ENCODE measurements around the gene WDR76.

The WDR76 gene

DNA sequence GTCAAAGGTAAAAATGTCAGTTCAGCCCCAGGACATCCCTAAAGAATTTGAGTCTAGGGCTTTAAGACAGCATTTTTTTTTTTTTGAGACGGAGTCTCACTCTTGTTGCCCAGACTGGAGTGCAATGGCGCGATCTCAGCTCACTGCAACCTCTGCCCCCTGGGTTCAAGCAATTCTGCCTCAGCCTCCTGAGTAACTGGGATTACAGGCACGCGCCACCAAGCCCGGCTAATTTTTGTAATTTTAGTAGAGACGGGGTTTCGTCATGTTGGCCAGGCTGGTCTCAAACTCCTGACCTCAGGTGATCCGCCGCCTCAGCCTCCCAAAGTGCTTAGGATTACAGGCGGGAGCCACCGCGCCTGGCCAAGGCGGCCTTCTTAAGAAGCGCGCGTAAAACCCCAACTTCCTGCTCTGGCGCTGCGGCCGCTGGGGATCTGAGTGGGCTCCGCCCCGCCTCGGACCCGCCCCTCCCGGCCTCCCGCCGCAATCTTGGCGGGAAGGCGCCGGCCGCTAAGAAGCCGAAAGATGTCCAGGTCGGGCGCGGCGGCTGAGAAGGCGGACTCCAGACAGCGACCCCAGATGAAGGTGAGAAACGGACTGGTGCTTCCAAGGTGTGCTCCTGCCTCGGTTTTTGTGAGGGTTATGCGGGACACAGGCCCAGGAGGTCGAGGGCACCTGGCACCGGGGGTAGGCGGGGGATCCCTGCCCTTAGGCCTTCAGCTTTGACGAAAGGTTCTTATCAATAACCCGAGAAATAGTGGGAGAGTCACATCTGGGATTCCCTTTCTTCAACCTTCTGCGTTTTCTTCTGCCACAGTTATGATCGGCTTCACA, at the start of gene WDR76:
WDR76 (plus strand) TSS at position 495 of the 834 bp plus-strand sequence; CDS start at position 526, 31 bp downstream.
- peak within 1 kb of the TSS; percentile 63 for H3K9ac ChIP-seq (ENCODE audit: low read length)
- no peaks in the 10 kb centered on the region for H3K36me3 ChIP-seq (ENCODE audit: control insufficient read depth, insufficient read depth, low read length)
- no peaks in the 10 kb centered on the region for H3K27me3 ChIP-seq (ENCODE audit: control insufficient read depth, insufficient read depth, low read length)
- H3K4me1 ChIP-seq (ENCODE audit: control insufficient read depth, insufficient read depth, low read length) = peaks cover 15% of the 10 kb centered on the region
- H3K9me3 ChIP-seq (ENCODE audit: control insufficient read depth, low read length) = no peaks in the 10 kb centered on the region
- H3K4me3 ChIP-seq (ENCODE audit: low read length) = peak within 1 kb of the TSS; percentile 47

DNA sequence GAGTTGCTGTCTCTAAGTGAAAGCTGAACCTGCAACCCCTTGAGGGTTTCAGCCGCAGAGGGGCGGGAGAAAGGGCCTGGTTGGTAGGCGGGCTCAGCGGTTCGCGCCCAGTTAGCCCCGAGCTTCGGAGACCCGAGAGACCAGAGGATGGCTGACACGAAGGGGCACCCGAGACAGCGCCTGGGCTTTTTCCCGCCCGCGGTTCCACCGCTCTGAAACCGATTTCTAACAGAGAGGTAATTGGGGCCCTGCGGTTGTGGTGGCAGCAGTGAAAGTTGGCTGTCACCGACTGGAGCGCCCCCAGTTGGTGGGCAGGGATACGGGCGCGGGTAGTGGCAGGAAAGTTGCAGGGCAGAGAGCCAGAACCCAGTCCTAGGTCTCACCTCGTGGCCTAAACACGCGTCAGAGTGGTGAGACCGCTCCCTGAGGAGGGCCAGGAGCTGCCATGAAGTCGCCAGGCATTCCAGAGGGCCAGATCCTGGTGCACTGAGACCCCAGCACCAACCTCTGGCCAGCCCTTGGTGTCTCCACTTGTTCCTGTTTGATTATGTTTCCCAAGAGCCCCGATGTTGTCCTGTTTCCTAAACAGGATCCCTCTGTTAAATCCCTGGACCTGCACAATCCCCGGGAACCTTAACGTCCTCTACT, 49.4 kb upstream of the WDR76 start:
- Histone ChIP-seq H3K4me1 (ENCODE audit: control insufficient read depth, insufficient read depth, low read length) (peaks cover 10% of the 10 kb centered on the region), H3K36me3 (ENCODE audit: control insufficient read depth, insufficient read depth, low read length) (peaks cover under 1% of the 10 kb centered on the region), H3K9ac (ENCODE audit: low read length) (peak overlapping the region; percentile 84), H3K4me3 (ENCODE audit: low read length) (peak overlapping the region; percentile 91), H3K27me3 (ENCODE audit: control insufficient read depth, insufficient read depth, low read length) (no peaks in the 10 kb centered on the region), H3K9me3 (ENCODE audit: control insufficient read depth, low read length) (no peaks in the 10 kb centered on the region)

DNA sequence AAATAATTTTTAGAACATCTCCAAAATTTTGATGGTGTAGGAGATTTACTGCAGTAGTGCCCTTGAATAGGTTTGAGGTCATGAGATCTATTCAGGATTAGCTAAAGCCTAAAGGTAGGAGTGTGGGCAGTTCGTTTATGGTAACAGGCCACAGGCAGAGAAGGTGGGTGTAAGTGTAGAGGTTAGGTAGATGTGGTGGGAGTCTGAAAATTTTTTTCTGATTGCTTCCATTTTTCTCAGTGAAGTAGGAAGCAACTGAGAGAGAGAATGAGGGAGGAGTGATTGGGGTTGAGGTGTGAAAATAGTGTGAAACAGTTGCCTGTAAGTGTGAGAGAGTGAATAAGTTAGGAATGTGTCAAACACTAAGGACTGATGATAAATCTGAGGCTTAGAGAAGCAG, 47.8 kb upstream of the WDR76 start:
- Histone ChIP-seq H3K27me3 (ENCODE audit: control insufficient read depth, insufficient read depth, low read length) (no peaks in the 10 kb centered on the region), H3K36me3 (ENCODE audit: control insufficient read depth, insufficient read depth, low read length) (no peaks in the 10 kb centered on the region), H3K9ac (ENCODE audit: low read length) (no peak overlapping the region), H3K4me3 (ENCODE audit: low read length) (no peak overlapping the region), H3K4me1 (ENCODE audit: control insufficient read depth, insufficient read depth, low read length) (peaks cover 10% of the 10 kb centered on the region), H3K9me3 (ENCODE audit: control insufficient read depth, low read length) (no peaks in the 10 kb centered on the region)

DNA sequence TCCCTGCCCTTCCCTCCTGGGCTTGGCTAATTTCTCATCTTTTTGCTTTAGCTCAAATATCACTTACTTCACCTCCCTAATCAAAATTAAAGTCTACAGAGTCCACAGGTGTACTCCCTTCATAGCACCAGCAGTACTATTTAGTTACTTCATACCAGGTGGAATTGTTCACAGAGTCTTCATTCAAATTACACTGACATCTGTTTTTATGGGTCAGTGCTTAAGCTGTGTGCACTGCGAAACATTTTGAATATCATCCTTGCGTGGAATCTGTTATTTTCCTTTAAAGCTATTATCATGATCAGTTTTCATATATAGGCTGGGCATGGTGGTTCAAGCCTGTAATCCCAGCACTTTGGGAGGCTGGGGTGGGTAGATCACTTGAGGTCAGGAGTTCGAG, 37.4 kb upstream of the WDR76 start:
- Histone ChIP-seq H3K27me3 (ENCODE audit: control insufficient read depth, insufficient read depth, low read length) (no peaks in the 10 kb centered on the region), H3K9me3 (ENCODE audit: control insufficient read depth, low read length) (no peaks in the 10 kb centered on the region), H3K4me3 (ENCODE audit: low read length) (no peak overlapping the region), H3K9ac (ENCODE audit: low read length) (no peak overlapping the region), H3K4me1 (ENCODE audit: control insufficient read depth, insufficient read depth, low read length) (peaks cover 18% of the 10 kb centered on the region), H3K36me3 (ENCODE audit: control insufficient read depth, insufficient read depth, low read length) (peaks cover under 1% of the 10 kb centered on the region)

DNA sequence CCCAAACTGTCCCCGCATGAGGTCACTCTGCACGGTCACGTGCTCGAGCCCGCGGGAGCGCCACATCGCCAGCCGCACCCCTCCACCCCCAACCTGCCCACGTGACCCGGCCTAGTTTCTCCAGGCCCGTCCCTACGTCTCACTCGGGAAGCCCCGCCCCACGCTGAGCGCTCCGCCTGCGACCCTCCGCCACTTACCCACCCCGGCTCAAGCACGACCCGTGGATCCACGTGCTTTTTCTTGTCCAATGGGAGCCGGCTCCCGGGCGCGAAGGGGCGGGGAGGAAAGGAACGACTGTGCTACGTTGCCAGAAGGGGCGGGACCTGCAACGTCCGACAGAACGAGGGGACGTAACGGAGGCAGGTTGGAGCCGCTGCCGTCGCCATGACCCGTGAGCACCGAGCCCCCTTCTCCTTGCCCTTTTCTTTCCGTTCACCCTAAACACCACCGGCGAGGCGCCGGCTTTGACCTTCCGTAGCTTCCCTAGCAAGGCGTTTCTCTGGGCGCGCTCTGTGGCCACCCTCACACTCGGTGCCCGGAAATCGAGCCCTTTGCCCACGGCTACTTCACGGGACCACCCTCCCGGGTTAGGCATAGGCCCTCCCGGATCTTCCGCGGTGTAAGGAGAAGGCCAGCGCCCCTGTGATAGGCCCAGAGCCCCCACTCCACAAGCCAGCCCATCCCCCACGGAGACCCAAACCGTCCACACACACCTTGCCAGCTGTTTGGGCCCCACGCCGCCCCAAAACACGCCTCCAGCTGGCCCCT, 34.6 kb upstream of the WDR76 start, which contains the start of gene SERF2:
SERF2 (plus strand) TSS at position 328 of the 768 bp plus-strand sequence; CDS start at position 385, 57 bp downstream.
- Histone ChIP-seq H3K4me3 (ENCODE audit: low read length) (peak within 1 kb of the TSS; percentile 100), H3K9ac (ENCODE audit: low read length) (peak within 1 kb of the TSS; percentile 100), H3K36me3 (ENCODE audit: control insufficient read depth, insufficient read depth, low read length) (peaks cover 16% of the 10 kb centered on the region)

DNA sequence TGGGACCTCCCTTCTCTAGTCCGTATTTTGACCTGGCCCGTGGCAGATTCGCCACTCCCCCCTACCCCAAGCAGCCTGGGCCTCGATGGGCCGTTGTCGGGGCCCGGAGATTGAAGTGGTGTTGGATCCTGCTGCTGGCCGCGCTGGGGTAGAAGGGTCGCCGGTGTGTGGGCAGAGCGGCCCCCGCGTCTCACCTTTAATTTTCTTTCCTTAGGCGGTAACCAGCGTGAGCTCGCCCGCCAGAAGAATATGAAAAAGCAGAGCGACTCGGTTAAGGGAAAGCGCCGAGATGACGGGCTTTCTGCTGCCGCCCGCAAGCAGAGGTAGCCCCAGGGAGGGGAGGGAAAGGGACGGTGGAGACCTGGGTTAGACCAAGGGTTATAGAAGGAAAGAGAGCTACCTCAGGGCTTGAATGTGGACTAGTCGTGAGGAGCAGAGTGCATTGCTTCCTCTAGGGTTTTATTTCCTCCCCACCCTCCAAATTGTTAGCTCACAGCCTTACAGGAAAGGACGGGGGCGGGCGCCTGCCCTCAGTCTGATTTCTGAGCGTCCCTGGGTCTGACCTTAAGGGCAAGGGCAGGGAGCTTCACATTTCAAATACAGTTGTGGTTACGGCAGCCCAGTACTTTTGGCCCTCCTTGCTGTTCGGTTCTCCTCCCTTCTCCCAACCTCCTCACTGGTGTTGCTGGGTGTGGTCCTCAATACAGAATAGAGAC, 33.9 kb upstream of the WDR76 start:
- H3K4me3 ChIP-seq (ENCODE audit: low read length) = peak overlapping the region; percentile 100
- peaks cover 16% of the 10 kb centered on the region for H3K36me3 ChIP-seq (ENCODE audit: control insufficient read depth, insufficient read depth, low read length)
- H3K9me3 ChIP-seq (ENCODE audit: control insufficient read depth, low read length) = no peaks in the 10 kb centered on the region
- peaks cover 36% of the 10 kb centered on the region for H3K4me1 ChIP-seq (ENCODE audit: control insufficient read depth, insufficient read depth, low read length)
- peak overlapping the region; percentile 100 for H3K9ac ChIP-seq (ENCODE audit: low read length)
- no peaks in the 10 kb centered on the region for H3K27me3 ChIP-seq (ENCODE audit: control insufficient read depth, insufficient read depth, low read length)

More for the DNA sequence above, 34.6 kb upstream of the WDR76 start, which contains the start of gene SERF2:
- no peaks in the 10 kb centered on the region for H3K9me3 ChIP-seq (ENCODE audit: control insufficient read depth, low read length)
- no peaks in the 10 kb centered on the region for H3K27me3 ChIP-seq (ENCODE audit: control insufficient read depth, insufficient read depth, low read length)
- peaks cover 31% of the 10 kb centered on the region for H3K4me1 ChIP-seq (ENCODE audit: control insufficient read depth, insufficient read depth, low read length)

DNA sequence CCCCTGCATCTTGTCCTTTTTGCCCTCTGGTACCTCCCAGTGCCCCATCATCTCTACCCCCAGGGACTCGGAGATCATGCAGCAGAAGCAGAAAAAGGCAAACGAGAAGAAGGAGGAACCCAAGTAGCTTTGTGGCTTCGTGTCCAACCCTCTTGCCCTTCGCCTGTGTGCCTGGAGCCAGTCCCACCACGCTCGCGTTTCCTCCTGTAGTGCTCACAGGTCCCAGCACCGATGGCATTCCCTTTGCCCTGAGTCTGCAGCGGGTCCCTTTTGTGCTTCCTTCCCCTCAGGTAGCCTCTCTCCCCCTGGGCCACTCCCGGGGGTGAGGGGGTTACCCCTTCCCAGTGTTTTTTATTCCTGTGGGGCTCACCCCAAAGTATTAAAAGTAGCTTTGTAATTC, 33.2 kb upstream of the WDR76 start:
- H3K4me1 ChIP-seq (ENCODE audit: control insufficient read depth, insufficient read depth, low read length) = peaks cover 38% of the 10 kb centered on the region
- no peaks in the 10 kb centered on the region for H3K27me3 ChIP-seq (ENCODE audit: control insufficient read depth, insufficient read depth, low read length)
- peak overlapping the region; percentile 100 for H3K9ac ChIP-seq (ENCODE audit: low read length)
- peak overlapping the region; percentile 100 for H3K4me3 ChIP-seq (ENCODE audit: low read length)
- H3K9me3 ChIP-seq (ENCODE audit: control insufficient read depth, low read length) = no peaks in the 10 kb centered on the region
- peaks cover 16% of the 10 kb centered on the region for H3K36me3 ChIP-seq (ENCODE audit: control insufficient read depth, insufficient read depth, low read length)

DNA sequence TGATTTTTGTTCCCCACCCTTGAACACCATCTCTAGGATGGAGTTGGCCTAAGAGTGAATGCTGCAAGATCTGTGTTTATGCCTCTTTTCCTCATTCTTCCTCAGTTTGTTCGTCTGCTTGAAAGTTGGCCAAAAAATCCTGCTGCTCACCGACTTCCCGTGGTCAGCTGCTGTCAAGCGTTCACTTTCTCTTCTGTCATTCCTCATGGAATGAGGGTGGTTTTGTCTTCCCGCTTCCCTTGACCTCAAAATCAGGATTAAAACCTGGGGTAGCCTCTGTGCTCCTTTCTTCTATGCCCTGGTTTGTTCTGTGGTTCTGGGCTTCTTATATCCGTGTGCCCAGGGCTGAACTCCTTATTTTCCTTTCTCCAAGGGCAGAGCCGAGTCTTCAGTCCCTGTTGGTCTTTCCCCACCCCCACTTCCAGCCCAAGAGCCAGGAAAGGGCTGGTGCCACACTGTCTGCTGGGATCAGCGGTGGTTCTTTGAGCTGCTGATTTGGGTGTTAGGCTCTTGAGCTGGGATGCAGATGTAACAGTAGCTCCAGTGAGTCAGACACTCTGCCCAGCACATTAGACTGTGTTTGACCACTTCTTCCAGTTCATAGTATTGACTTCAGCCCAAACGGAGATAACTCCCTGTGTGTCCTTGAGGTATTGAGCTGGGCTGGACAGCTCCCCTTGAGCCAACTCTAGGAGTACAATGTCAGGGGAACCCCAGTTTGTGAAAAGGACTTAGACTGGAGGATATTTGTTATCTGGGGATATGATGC, 32.3 kb upstream of the WDR76 start:
- H3K9me3 ChIP-seq (ENCODE audit: control insufficient read depth, low read length) = no peaks in the 10 kb centered on the region
- peaks cover 16% of the 10 kb centered on the region for H3K36me3 ChIP-seq (ENCODE audit: control insufficient read depth, insufficient read depth, low read length)
- no peak overlapping the region for H3K4me3 ChIP-seq (ENCODE audit: low read length)
- no peaks in the 10 kb centered on the region for H3K27me3 ChIP-seq (ENCODE audit: control insufficient read depth, insufficient read depth, low read length)
- H3K4me1 ChIP-seq (ENCODE audit: control insufficient read depth, insufficient read depth, low read length) = peaks cover 46% of the 10 kb centered on the region
- no peak overlapping the region for H3K9ac ChIP-seq (ENCODE audit: low read length)

DNA sequence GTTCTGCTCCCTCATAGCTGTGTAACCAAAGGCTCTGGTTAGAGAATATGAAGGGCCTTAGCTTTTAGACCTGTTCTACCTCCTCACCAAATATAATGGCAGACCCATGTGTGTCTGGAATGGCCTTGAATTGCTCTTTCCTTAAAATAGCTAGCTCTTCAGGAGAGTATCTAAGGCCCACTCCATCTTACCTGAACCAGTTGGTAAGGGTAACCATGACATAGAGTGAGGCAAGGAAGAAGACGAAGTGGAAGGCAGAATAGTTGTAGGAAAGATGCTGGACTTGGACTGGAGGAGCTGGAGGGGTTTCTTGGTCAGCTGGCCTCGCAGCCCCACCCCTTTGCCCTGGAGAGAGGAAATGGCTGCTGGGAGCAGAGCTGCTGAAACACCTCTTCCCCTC, 31.6 kb upstream of the WDR76 start:
- Histone ChIP-seq H3K9ac (ENCODE audit: low read length) (no peak overlapping the region), H3K27me3 (ENCODE audit: control insufficient read depth, insufficient read depth, low read length) (no peaks in the 10 kb centered on the region), H3K4me3 (ENCODE audit: low read length) (no peak overlapping the region), H3K4me1 (ENCODE audit: control insufficient read depth, insufficient read depth, low read length) (peaks cover 53% of the 10 kb centered on the region), H3K9me3 (ENCODE audit: control insufficient read depth, low read length) (no peaks in the 10 kb centered on the region), H3K36me3 (ENCODE audit: control insufficient read depth, insufficient read depth, low read length) (peaks cover 16% of the 10 kb centered on the region)

DNA sequence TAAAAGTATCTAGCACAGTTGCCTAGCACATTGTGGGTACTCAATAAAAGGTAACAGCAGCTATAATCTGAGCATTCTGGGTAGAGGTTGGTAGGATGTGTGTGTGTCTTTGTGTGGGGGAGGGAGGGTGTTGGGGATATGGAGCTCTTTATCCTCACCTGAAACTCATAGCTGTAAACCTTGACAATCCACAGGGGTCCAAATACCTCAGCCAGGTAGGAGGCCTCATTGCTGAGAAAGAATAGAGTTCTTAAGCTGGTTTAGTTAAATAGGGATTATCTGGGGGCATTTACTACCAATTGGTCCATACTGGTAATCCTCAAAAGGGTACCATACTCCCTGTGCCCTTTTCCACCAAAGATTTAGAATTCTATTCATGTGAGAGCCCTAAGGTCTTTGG, 30.8 kb upstream of the WDR76 start:
- Histone ChIP-seq H3K9ac (ENCODE audit: low read length) (no peak overlapping the region), H3K36me3 (ENCODE audit: control insufficient read depth, insufficient read depth, low read length) (peaks cover 16% of the 10 kb centered on the region), H3K4me3 (ENCODE audit: low read length) (no peak overlapping the region), H3K9me3 (ENCODE audit: control insufficient read depth, low read length) (no peaks in the 10 kb centered on the region), H3K4me1 (ENCODE audit: control insufficient read depth, insufficient read depth, low read length) (peaks cover 59% of the 10 kb centered on the region), H3K27me3 (ENCODE audit: control insufficient read depth, insufficient read depth, low read length) (no peaks in the 10 kb centered on the region)

DNA sequence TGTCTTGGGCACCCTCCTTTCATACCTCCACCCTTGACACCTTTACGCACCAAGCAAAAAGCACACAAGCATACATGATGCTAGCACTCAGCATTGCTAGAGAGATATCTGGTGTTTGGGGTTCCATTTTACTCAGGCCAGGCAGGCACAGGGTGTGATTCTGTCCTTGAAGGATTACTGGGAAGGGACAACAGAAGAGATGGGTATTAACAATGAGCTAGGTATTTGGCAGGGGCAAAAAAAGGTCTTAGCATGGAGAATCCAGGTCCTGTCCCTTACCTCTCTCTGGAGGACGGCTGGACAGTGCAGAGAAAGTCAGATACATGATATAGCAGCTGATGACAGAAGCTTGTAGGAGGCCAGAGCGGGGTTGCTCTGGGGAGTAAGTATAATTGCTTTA, 30.2 kb upstream of the WDR76 start:
- no peak overlapping the region for H3K9ac ChIP-seq (ENCODE audit: low read length)
- H3K4me3 ChIP-seq (ENCODE audit: low read length) = no peak overlapping the region
- H3K36me3 ChIP-seq (ENCODE audit: control insufficient read depth, insufficient read depth, low read length) = peaks cover 16% of the 10 kb centered on the region
- H3K27me3 ChIP-seq (ENCODE audit: control insufficient read depth, insufficient read depth, low read length) = no peaks in the 10 kb centered on the region
- peaks cover 64% of the 10 kb centered on the region for H3K4me1 ChIP-seq (ENCODE audit: control insufficient read depth, insufficient read depth, low read length)
- no peaks in the 10 kb centered on the region for H3K9me3 ChIP-seq (ENCODE audit: control insufficient read depth, low read length)

Measured in mucosa of stomach (tissue), 1 donor.